ENCODE measurements around the gene CLASP1.
"Not testable (repeated sequence)": the region's sequence is repeated elsewhere in the genome, so short reads cannot be mapped to it uniquely, and the experiment has no call there.

Gene CLASP1

GRCh38 chr2:121567957-121568409 lies 81.3 kb downstream of the CLASP1 start:
- no peak for DNase-seq
- CTCF ChIA-PET = interaction anchor here (1.0 kb wide), 1 partner anchor 154 kb away, joined by 3 read pairs; no protein-coding TSS in a partner anchor
- no peak overlapping the region for H3K4me3 Mint-ChIP-seq
- no peaks in the 10 kb centered on the region for H3K27me3 Mint-ChIP-seq
- no peak overlapping the region for H3K27ac Mint-ChIP-seq
- H3K36me3 Mint-ChIP-seq = peaks cover 18% of the 10 kb centered on the region
- peaks cover 2% of the 10 kb centered on the region for H3K9me3 Mint-ChIP-seq
- H3K4me1 Mint-ChIP-seq = peaks cover 6% of the 10 kb centered on the region

- H3K27ac Mint-ChIP-seq = no peak overlapping the region
- no peaks in the 10 kb centered on the region for H3K27me3 Mint-ChIP-seq
- peaks cover 2% of the 10 kb centered on the region for H3K9me3 Mint-ChIP-seq
- peaks cover 21% of the 10 kb centered on the region for H3K36me3 Mint-ChIP-seq
- no peak overlapping the region for H3K4me3 Mint-ChIP-seq
- DNase-seq = no peak
- CTCF ChIA-PET = interaction anchor here (1.0 kb wide), 1 partner anchor 155 kb away, joined by 3 read pairs; no protein-coding TSS in a partner anchor
- H3K4me1 Mint-ChIP-seq = peaks cover 9% of the 10 kb centered on the region
Observed at GRCh38 chr2:121567452-121567851, 81.8 kb downstream of the CLASP1 start.

- no peak overlapping the region for H3K4me3 Mint-ChIP-seq
- no peak overlapping the region for H3K27ac Mint-ChIP-seq
- no peaks in the 10 kb centered on the region for H3K27me3 Mint-ChIP-seq
- peaks cover 2% of the 10 kb centered on the region for H3K9me3 Mint-ChIP-seq
- H3K36me3 Mint-ChIP-seq = peaks cover 18% of the 10 kb centered on the region
- H3K4me1 Mint-ChIP-seq = peaks cover 16% of the 10 kb centered on the region
- DNase-seq = no peak
- CTCF ChIA-PET = interaction anchor here (1.4 kb wide), 1 partner anchor 18 kb away, joined by 3 read pairs; no protein-coding TSS in a partner anchor
Observed at GRCh38 chr2:121565389-121566250, 83.6 kb downstream of the CLASP1 start.

GRCh38 chr2:121564905-121565304 lies 84.4 kb downstream of the CLASP1 start:
- H3K27ac Mint-ChIP-seq = no peak overlapping the region
- H3K4me3 Mint-ChIP-seq = no peak overlapping the region
- peaks cover 16% of the 10 kb centered on the region for H3K4me1 Mint-ChIP-seq
- peaks cover 2% of the 10 kb centered on the region for H3K9me3 Mint-ChIP-seq
- CTCF ChIA-PET = interaction anchor here (1.4 kb wide), 1 partner anchor 19 kb away, joined by 3 read pairs; no protein-coding TSS in a partner anchor
- no peak for DNase-seq
- H3K27me3 Mint-ChIP-seq = no peaks in the 10 kb centered on the region
- H3K36me3 Mint-ChIP-seq = peaks cover 17% of the 10 kb centered on the region

- H3K27me3 Mint-ChIP-seq, H3K27ac Mint-ChIP-seq, CTCF ChIA-PET, H3K4me3 Mint-ChIP-seq, DNase-seq, H3K9me3 Mint-ChIP-seq: not testable (repeated sequence)
- Mint-ChIP-seq H3K36me3 (peaks cover 14% of the 10 kb centered on the region), H3K4me1 (peaks cover 16% of the 10 kb centered on the region)
Observed at GRCh38 chr2:121563754-121564153, 85.5 kb downstream of the CLASP1 start.

- Mint-ChIP-seq H3K36me3 (peaks cover 14% of the 10 kb centered on the region), H3K9me3 (peaks cover 2% of the 10 kb centered on the region), H3K4me1 (peaks cover 16% of the 10 kb centered on the region), H3K27me3 (no peaks in the 10 kb centered on the region), H3K27ac (no peak overlapping the region), H3K4me3 (no peak overlapping the region)
- DNase-seq = no peak
- CTCF ChIA-PET = interaction anchor here (0.7 kb wide), 1 partner anchor 55 kb away, joined by 3 read pairs; no protein-coding TSS in a partner anchor
Observed at GRCh38 chr2:121562269-121563176, 86.7 kb downstream of the CLASP1 start.

- Mint-ChIP-seq H3K36me3 (peaks cover 14% of the 10 kb centered on the region), H3K4me1 (peaks cover 16% of the 10 kb centered on the region), H3K27ac (no peak overlapping the region), H3K4me3 (no peak overlapping the region), H3K9me3 (peaks cover 2% of the 10 kb centered on the region), H3K27me3 (no peaks in the 10 kb centered on the region)
- no peak for DNase-seq
- CTCF ChIA-PET = no interaction called here
Observed at GRCh38 chr2:121561617-121562268, 87.5 kb downstream of the CLASP1 start.

GRCh38 chr2:121558329-121558728 lies 90.9 kb downstream of the CLASP1 start:
- H3K27ac Mint-ChIP-seq = no peak overlapping the region
- peaks cover 14% of the 10 kb centered on the region for H3K4me1 Mint-ChIP-seq
- peaks cover 8% of the 10 kb centered on the region for H3K36me3 Mint-ChIP-seq
- no peak for DNase-seq
- H3K27me3 Mint-ChIP-seq = no peaks in the 10 kb centered on the region
- H3K4me3 Mint-ChIP-seq = no peak overlapping the region
- H3K9me3 Mint-ChIP-seq = no peaks in the 10 kb centered on the region
- CTCF ChIA-PET = no interaction called here

GRCh38 chr2:121555008-121555407 lies 94.3 kb downstream of the CLASP1 start:
- Mint-ChIP-seq H3K27ac (no peak overlapping the region), H3K4me1 (peaks cover 5% of the 10 kb centered on the region), H3K36me3 (peaks cover 6% of the 10 kb centered on the region), H3K27me3 (no peaks in the 10 kb centered on the region), H3K9me3 (peaks cover 7% of the 10 kb centered on the region), H3K4me3 (no peak overlapping the region)
- CTCF ChIA-PET = no interaction called here
- no peak for DNase-seq

- DNase-seq, H3K4me1 Mint-ChIP-seq, H3K27ac Mint-ChIP-seq, CTCF ChIA-PET, H3K4me3 Mint-ChIP-seq, H3K27me3 Mint-ChIP-seq: not testable (repeated sequence)
- peaks cover 25% of the 10 kb centered on the region for H3K9me3 Mint-ChIP-seq
- peaks cover 22% of the 10 kb centered on the region for H3K36me3 Mint-ChIP-seq
Observed at GRCh38 chr2:121552477-121553180, 96.6 kb downstream of the CLASP1 start.

- Mint-ChIP-seq H3K27me3 (no peaks in the 10 kb centered on the region), H3K27ac (no peak overlapping the region), H3K9me3 (peaks cover 25% of the 10 kb centered on the region), H3K36me3 (peaks cover 24% of the 10 kb centered on the region), H3K4me1 (peaks cover 9% of the 10 kb centered on the region), H3K4me3 (no peak overlapping the region)
- no peak for DNase-seq
- CTCF ChIA-PET = interaction anchor here (0.7 kb wide), 1 partner anchor 42 kb away, joined by 3 read pairs; no protein-coding TSS in a partner anchor
Observed at GRCh38 chr2:121550669-121551068, 98.6 kb downstream of the CLASP1 start.

- peaks cover 14% of the 10 kb centered on the region for H3K4me1 Mint-ChIP-seq
- peaks cover 22% of the 10 kb centered on the region for H3K9me3 Mint-ChIP-seq
- CTCF ChIA-PET = interaction anchor here (0.7 kb wide), 1 partner anchor 24 kb away, joined by 4 read pairs; no protein-coding TSS in a partner anchor
- DNase-seq = no peak
- H3K27ac Mint-ChIP-seq = no peak overlapping the region
- no peaks in the 10 kb centered on the region for H3K27me3 Mint-ChIP-seq
- no peak overlapping the region for H3K4me3 Mint-ChIP-seq
- H3K36me3 Mint-ChIP-seq = peaks cover 19% of the 10 kb centered on the region
Observed at GRCh38 chr2:121547646-121548045, 101.6 kb downstream of the CLASP1 start.

GRCh38 chr2:121545913-121546312 lies 103.3 kb downstream of the CLASP1 start:
- CTCF ChIA-PET = no interaction called here
- H3K27me3 Mint-ChIP-seq = no peaks in the 10 kb centered on the region
- peaks cover 22% of the 10 kb centered on the region for H3K9me3 Mint-ChIP-seq
- peaks cover 11% of the 10 kb centered on the region for H3K4me1 Mint-ChIP-seq
- peaks cover 19% of the 10 kb centered on the region for H3K36me3 Mint-ChIP-seq
- H3K27ac Mint-ChIP-seq = no peak overlapping the region
- no peak for DNase-seq
- no peak overlapping the region for H3K4me3 Mint-ChIP-seq

All from activated naive CD4-positive, alpha-beta T cell treated with anti-CD3 and anti-CD28 coated beads, Interleukin-2, amount 10 ng/mL, durations not matched to agents 7 days and 5 days (primary cell).